ENCODE results near the gene ANTXR2. TPM values are rescaled to one million over a fixed set of nuclear protein-coding genes. Genes with fewer than 3 reads are reported as not detected.

ANTXR2 gene
- total and polyA plus RNA-seq, 11 donors: 7.0 to 76.7 (median 46.6) TPM

- H3K4me1 ChIP-seq: no peaks in the 10 kb centered on the region
- no peak for DNase-seq
- H3K27ac ChIP-seq: no peak overlapping the region
- intact Hi-C loops (cut with DNase I): no loop called here
- no peak for TF ChIP-seq CTCF (IDR thresholded peaks at IDR 0.05)
- TF ChIP-seq POLR2A (IDR thresholded peaks at IDR 0.05): no peak
- H3K4me3 ChIP-seq: no peak overlapping the region
- peaks cover 0 to 7% (median 0%) of the 10 kb centered on the region in 12 donors for H3K9me3 ChIP-seq
- no peaks in the 10 kb centered on the region for H3K27me3 ChIP-seq
- WGBS, 4 donors: 41 to 93% (median 57%) methylated on average over 2 of the region's 2 CpGs
- no peak for ATAC-seq
- H3K36me3 ChIP-seq: peaks cover 0 to 3% (median 0%) of the 10 kb centered on the region in 9 donors
These were observed 172.8 kb downstream of the ANTXR2 start for GRCh38 chr4:79900182-79900581.

GRCh38 chr4:79899481-79899880, 173.5 kb downstream of the ANTXR2 start:
- Histone ChIP-seq H3K36me3 (no peaks in the 10 kb centered on the region), H3K27ac (no peak overlapping the region), H3K27me3 (no peaks in the 10 kb centered on the region), H3K9me3 (peaks cover 0 to 7% (median 0%) of the 10 kb centered on the region in 12 donors), H3K4me3 (no peak overlapping the region), H3K4me1 (no peaks in the 10 kb centered on the region)
- no peak for ATAC-seq
- no peak for TF ChIP-seq CTCF (IDR thresholded peaks at IDR 0.05)
- TF ChIP-seq POLR2A (IDR thresholded peaks at IDR 0.05): no peak
- DNase-seq: no peak
- intact Hi-C loops (cut with DNase I): no loop called here
- 85 to 91% (median 89%) methylated on average over 4 of the region's 4 CpGs for WGBS, 4 donors

- Histone ChIP-seq H3K27ac (no peak overlapping the region), H3K27me3 (no peaks in the 10 kb centered on the region), H3K36me3 (no peaks in the 10 kb centered on the region), H3K9me3 (peaks cover 0 to 7% (median 0%) of the 10 kb centered on the region in 12 donors), H3K4me3 (no peak overlapping the region), H3K4me1 (no peaks in the 10 kb centered on the region)
- 87 to 97% (median 95%) methylated on average over 2 of the region's 2 CpGs for WGBS, 4 donors
- DNase-seq (no peak), ATAC-seq (no peak)
- intact Hi-C loops (cut with DNase I): no loop called here
- TF ChIP-seq POLR2A (IDR thresholded peaks at IDR 0.05) (no peak), CTCF (IDR thresholded peaks at IDR 0.05) (no peak)
These were observed 175.0 kb downstream of the ANTXR2 start for GRCh38 chr4:79898055-79898454.

- H3K27me3 ChIP-seq: no peaks in the 10 kb centered on the region
- H3K27ac ChIP-seq: no peak overlapping the region
- no peaks in the 10 kb centered on the region for H3K4me1 ChIP-seq
- DNase-seq: no peak
- TF ChIP-seq CTCF (IDR thresholded peaks at IDR 0.05): no peak
- TF ChIP-seq POLR2A (IDR thresholded peaks at IDR 0.05): no peak
- H3K9me3 ChIP-seq: peaks cover 0 to 7% (median 0%) of the 10 kb centered on the region in 12 donors
- no peaks in the 10 kb centered on the region for H3K36me3 ChIP-seq
- WGBS, 4 donors: 27 to 43% (median 31%) methylated on average over 3 of the region's 3 CpGs
- H3K4me3 ChIP-seq: no peak overlapping the region
- no peak for ATAC-seq
- intact Hi-C loops (cut with DNase I): no loop called here
These were observed 175.9 kb downstream of the ANTXR2 start for GRCh38 chr4:79897174-79897573.

Measured in heart left ventricle (tissue), 16 donors.